ENCODE results near the gene ITIH4.

DNA sequence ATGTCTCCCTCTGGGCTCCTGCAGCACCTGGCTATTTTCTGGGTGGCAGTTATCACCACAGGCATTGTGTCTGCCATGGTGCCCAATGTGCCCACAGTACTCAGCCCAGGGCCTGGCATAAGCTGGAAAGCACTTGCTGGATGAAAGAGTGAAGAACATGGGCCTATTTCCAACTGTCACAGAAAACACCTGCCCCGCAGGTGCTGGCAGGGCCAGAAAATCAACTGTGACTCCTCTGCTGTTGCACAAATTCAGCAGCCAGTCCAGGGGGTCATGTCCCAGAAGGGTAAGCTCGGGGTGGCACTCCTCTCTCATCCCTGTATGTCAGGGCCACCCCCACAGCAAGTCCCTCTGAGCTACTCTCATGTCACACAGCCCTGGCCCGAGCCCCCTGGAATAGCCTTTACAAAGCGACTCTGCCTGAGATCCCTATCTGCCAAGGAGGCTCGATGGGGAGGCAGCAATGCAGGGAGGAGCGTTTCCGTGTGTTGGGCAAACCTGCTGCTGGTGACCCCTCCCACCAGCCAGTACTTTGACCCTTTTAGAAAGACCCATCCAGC is 18.9 kb downstream of the ITIH4 start:
- TF ChIP-seq, protein P1, sequence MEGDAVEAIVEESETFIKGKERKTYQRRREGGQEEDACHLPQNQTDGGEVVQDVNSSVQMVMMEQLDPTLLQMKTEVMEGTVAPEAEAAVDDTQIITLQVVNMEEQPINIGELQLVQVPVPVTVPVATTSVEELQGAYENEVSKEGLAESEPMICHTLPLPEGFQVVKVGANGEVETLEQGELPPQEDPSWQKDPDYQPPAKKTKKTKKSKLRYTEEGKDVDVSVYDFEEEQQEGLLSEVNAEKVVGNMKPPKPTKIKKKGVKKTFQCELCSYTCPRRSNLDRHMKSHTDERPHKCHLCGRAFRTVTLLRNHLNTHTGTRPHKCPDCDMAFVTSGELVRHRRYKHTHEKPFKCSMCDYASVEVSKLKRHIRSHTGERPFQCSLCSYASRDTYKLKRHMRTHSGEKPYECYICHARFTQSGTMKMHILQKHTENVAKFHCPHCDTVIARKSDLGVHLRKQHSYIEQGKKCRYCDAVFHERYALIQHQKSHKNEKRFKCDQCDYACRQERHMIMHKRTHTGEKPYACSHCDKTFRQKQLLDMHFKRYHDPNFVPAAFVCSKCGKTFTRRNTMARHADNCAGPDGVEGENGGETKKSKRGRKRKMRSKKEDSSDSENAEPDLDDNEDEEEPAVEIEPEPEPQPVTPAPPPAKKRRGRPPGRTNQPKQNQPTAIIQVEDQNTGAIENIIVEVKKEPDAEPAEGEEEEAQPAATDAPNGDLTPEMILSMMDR (IDR thresholded peaks at IDR 0.05), result no peak
- TF ChIP-seq POLR2AphosphoS5 (IDR thresholded peaks at IDR 0.05) (no peak), POLR2A (IDR thresholded peaks at IDR 0.05) (no peak)

Data from breast epithelium (tissue), 3 donors.